Activated T-cell treated with anti-CD3 and anti-CD28 coated beads, Interleukin-2, amount 50 U/mL, for 72 hours (primary cell): ENCODE measurements around the gene GPR4. TPM values are rescaled to one million over a fixed set of nuclear protein-coding genes. Genes with fewer than 3 reads are reported as not detected.

Experiments
- ATAC-seq, 2 donors: fragments of 150-1000 bp; cut with Tn5 transposase; replicated peaks in 1 of 2; 2 replicates each; pipeline ENCODE4 v1.10.0; 2021; ENCODE audit warnings: moderate library complexity in 2 of 2, mild to moderate bottlenecking in 1 of 2
- DNase-seq, 2 donors: peaks; one replicate each; pipeline ENCODE4 v3.0.0; 2021 to 2022; ENCODE audit warnings: mixed read lengths in 1 of 2
- H3K27ac Mint-ChIP-seq: one replicate; pipeline ENCODE4 v1.8.0; 2022; ENCODE audit warnings: mild to moderate bottlenecking, moderate library complexity, mixed read lengths
- H3K27me3 Mint-ChIP-seq: one replicate; pipeline ENCODE4 v1.8.0; 2022; ENCODE audit warnings: low read depth, mixed read lengths
- H3K36me3 Mint-ChIP-seq, 2 donors: one replicate each; pipeline ENCODE4 v1.8.0; 2022; ENCODE audit warnings: mixed read lengths in 2 of 2, mild to moderate bottlenecking in 1 of 2; ENCODE audit not compliant: insufficient read depth in 2 of 2
- H3K4me1 Mint-ChIP-seq: one replicate; pipeline ENCODE4 v1.8.0; 2022; ENCODE audit warnings: low read depth, mixed read lengths
- H3K4me3 Mint-ChIP-seq, 2 donors: one replicate each; pipeline ENCODE4 v1.8.0; 2022; ENCODE audit warnings: mild to moderate bottlenecking in 2 of 2, mixed read lengths in 2 of 2, moderate library complexity in 2 of 2
- H3K9me3 Mint-ChIP-seq, 2 donors: one replicate each; pipeline ENCODE4 v1.8.0; 2022; ENCODE audit warnings: mixed read lengths in 2 of 2
- total RNA-seq, 2 donors: library from RNA; stranded (reverse); gene quantifications; one replicate each; pipeline ENCODE4 v1.2.3, GENCODE V29; 2022

The GPR4 gene
- total RNA-seq, 2 donors from 2014 or later: 0.07 TPM; not detected in 1

- ATAC-seq: no peak
- Mint-ChIP-seq H3K27me3 (no peaks in the 10 kb centered on the region), H3K9me3 (no peaks in the 10 kb centered on the region), H3K27ac (no peak overlapping the region), H3K36me3 (no peaks in the 10 kb centered on the region), H3K4me1 (peaks cover 29% of the 10 kb centered on the region), H3K4me3 (no peak overlapping the region)
- no peak for DNase-seq
These were observed 27.5 kb downstream of the GPR4 start for GRCh38 chr19:45574526-45574925.

- Mint-ChIP-seq H3K27ac (peak overlapping the region; percentile 44), H3K27me3 (no peaks in the 10 kb centered on the region), H3K4me1 (peaks cover 11% of the 10 kb centered on the region), H3K9me3 (no peaks in the 10 kb centered on the region), H3K4me3 (no peak overlapping the region), H3K36me3 (no peaks in the 10 kb centered on the region)
- DNase-seq (no peak), ATAC-seq (no peak)
These were observed 30.4 kb downstream of the GPR4 start for GRCh38 chr19:45571457-45572220.

GRCh38 chr19:45569619-45570421, 32.2 kb downstream of the GPR4 start:
- DNase-seq (peak; percentile 65 to 74), ATAC-seq (peak; percentile 64)
- no peaks in the 10 kb centered on the region for H3K36me3 Mint-ChIP-seq
- peaks cover 11% of the 10 kb centered on the region for H3K4me1 Mint-ChIP-seq
- H3K27me3 Mint-ChIP-seq: no peaks in the 10 kb centered on the region
- H3K9me3 Mint-ChIP-seq: no peaks in the 10 kb centered on the region
- no peak overlapping the region for H3K4me3 Mint-ChIP-seq
- peak overlapping the region; percentile 41 for H3K27ac Mint-ChIP-seq

- ATAC-seq (no peak), DNase-seq (no peak)
- Mint-ChIP-seq H3K36me3 (no peaks in the 10 kb centered on the region), H3K4me1 (peaks cover 18% of the 10 kb centered on the region), H3K9me3 (no peaks in the 10 kb centered on the region), H3K27ac (no peak overlapping the region), H3K4me3 (no peak overlapping the region), H3K27me3 (no peaks in the 10 kb centered on the region)
These were observed 33.3 kb downstream of the GPR4 start for GRCh38 chr19:45568732-45569131.

- no peak for ATAC-seq
- Mint-ChIP-seq H3K27ac (no peak overlapping the region), H3K36me3 (no peaks in the 10 kb centered on the region), H3K4me3 (no peak overlapping the region), H3K4me1 (peaks cover 27% of the 10 kb centered on the region), H3K9me3 (no peaks in the 10 kb centered on the region), H3K27me3 (no peaks in the 10 kb centered on the region)
- DNase-seq: no peak
These were observed 34.4 kb downstream of the GPR4 start for GRCh38 chr19:45567609-45568008.

DNA sequence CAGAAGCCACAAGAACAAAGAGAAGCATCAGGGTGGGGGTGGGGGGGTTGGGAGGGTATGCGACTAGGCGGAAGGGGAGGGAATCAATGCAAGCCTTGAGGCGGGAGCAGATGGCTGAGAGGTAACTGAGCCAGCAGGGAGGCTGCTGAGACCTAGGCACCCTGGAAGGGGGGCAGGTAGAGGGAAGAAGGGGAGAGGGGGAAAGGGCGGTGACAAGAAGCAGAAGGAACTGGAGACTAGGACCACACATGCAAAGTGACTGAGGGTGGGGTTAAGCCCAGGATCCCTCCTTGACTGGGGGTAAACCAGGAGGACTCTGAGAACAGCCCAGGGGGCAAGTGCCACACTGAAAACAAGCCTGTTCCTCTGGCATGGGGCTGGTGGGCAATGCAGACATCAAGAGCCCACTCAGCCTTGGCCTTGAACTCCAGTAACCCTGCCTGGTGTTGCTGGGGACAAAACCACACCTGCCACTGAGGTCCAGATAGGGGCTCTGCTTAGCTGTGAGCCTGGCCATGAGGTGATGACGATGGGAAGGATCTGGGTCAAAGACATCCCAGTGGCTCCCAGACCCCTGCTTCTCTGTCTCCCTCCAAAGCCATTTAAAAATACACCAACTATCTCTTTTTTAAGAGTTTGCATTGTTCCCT, 37.8 kb downstream of the GPR4 start:
- ATAC-seq: no peak
- Mint-ChIP-seq H3K4me1 (peaks cover 17% of the 10 kb centered on the region), H3K36me3 (peaks cover 0 to 2% of the 10 kb centered on the region in 2 donors), H3K27ac (peak overlapping the region; percentile 87), H3K4me3 (peak overlapping the region in 1 of 2 donors; percentile 27), H3K9me3 (no peaks in the 10 kb centered on the region), H3K27me3 (no peaks in the 10 kb centered on the region)
- no peak for DNase-seq

- Mint-ChIP-seq H3K27me3 (no peaks in the 10 kb centered on the region), H3K9me3 (no peaks in the 10 kb centered on the region), H3K27ac (no peak overlapping the region), H3K36me3 (peaks cover 0 to 2% of the 10 kb centered on the region in 2 donors), H3K4me3 (no peak overlapping the region), H3K4me1 (peaks cover 29% of the 10 kb centered on the region)
- ATAC-seq: no peak
- no peak for DNase-seq
These were observed 41.3 kb downstream of the GPR4 start for GRCh38 chr19:45560686-45561085.

GRCh38 chr19:45560038-45560437, 42.0 kb downstream of the GPR4 start:
- no peak overlapping the region for H3K27ac Mint-ChIP-seq
- ATAC-seq: no peak
- DNase-seq: no peak
- H3K9me3 Mint-ChIP-seq: no peaks in the 10 kb centered on the region
- H3K4me1 Mint-ChIP-seq: peaks cover 29% of the 10 kb centered on the region
- no peaks in the 10 kb centered on the region for H3K27me3 Mint-ChIP-seq
- peaks cover 0 to 2% of the 10 kb centered on the region in 2 donors for H3K36me3 Mint-ChIP-seq
- H3K4me3 Mint-ChIP-seq: no peak overlapping the region

GRCh38 chr19:45558399-45558878, 43.6 kb downstream of the GPR4 start:
- DNase-seq (peak; percentile 75 to 80), ATAC-seq (peak; percentile 99 to 100)
- H3K36me3 Mint-ChIP-seq: peaks cover 0 to 2% of the 10 kb centered on the region in 2 donors
- H3K27me3 Mint-ChIP-seq: no peaks in the 10 kb centered on the region
- H3K4me1 Mint-ChIP-seq: peaks cover 21% of the 10 kb centered on the region
- no peaks in the 10 kb centered on the region for H3K9me3 Mint-ChIP-seq
- no peak overlapping the region for H3K4me3 Mint-ChIP-seq
- no peak overlapping the region for H3K27ac Mint-ChIP-seq

- H3K27ac Mint-ChIP-seq: no peak overlapping the region
- no peaks in the 10 kb centered on the region for H3K27me3 Mint-ChIP-seq
- DNase-seq (no peak), ATAC-seq (no peak)
- H3K4me3 Mint-ChIP-seq: no peak overlapping the region
- no peaks in the 10 kb centered on the region for H3K9me3 Mint-ChIP-seq
- H3K4me1 Mint-ChIP-seq: peaks cover 12% of the 10 kb centered on the region
- H3K36me3 Mint-ChIP-seq: peaks cover 0 to 2% of the 10 kb centered on the region in 2 donors
These were observed 45.2 kb downstream of the GPR4 start for GRCh38 chr19:45556835-45557234.

- no peaks in the 10 kb centered on the region for H3K9me3 Mint-ChIP-seq
- H3K4me3 Mint-ChIP-seq: no peak overlapping the region
- ATAC-seq (no peak), DNase-seq (no peak)
- no peaks in the 10 kb centered on the region for H3K27me3 Mint-ChIP-seq
- no peak overlapping the region for H3K27ac Mint-ChIP-seq
- peaks cover 12% of the 10 kb centered on the region for H3K4me1 Mint-ChIP-seq
- no peaks in the 10 kb centered on the region for H3K36me3 Mint-ChIP-seq
These were observed 47.5 kb downstream of the GPR4 start for GRCh38 chr19:45554481-45554880.

DNA sequence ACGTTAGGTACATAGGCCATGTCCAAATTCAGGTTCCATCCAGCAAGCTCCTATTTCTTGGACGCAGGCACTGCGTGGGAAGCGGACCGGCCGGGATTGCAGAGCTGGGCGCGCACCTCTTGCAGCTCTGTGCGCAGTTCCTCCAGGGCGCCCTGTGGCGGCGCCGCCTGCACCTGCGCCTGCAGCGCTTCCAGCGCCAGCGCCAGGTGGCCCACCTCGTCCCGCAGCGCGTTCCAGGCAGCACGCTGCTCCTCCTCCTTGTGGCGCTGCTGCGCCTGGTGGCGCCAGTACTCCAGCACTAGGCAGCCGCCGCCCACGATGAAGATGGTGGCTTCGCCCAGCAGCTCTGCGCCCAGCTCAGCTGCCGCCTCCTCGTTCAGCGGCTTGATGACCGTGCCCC, 48.5 kb downstream of the GPR4 start:
- no peaks in the 10 kb centered on the region for H3K27me3 Mint-ChIP-seq
- ATAC-seq (no peak), DNase-seq (no peak)
- H3K9me3 Mint-ChIP-seq: no peaks in the 10 kb centered on the region
- no peaks in the 10 kb centered on the region for H3K36me3 Mint-ChIP-seq
- no peak overlapping the region for H3K27ac Mint-ChIP-seq
- no peak overlapping the region for H3K4me3 Mint-ChIP-seq
- H3K4me1 Mint-ChIP-seq: peaks cover 5% of the 10 kb centered on the region
